ENCODE data around the gene MMD.

MMD gene

GRCh38 chr17:55350825-55351205, 70.8 kb downstream of the MMD start:
- no peak for DNase-seq (ENCODE audit: low spot score)

- DNase-seq (ENCODE audit: low spot score): peak; percentile 6
Observed at GRCh38 chr17:55348749-55349354, 72.8 kb downstream of the MMD start.

GRCh38 chr17:55347341-55347740, 74.3 kb downstream of the MMD start:
- DNase-seq (ENCODE audit: low spot score): no peak

- DNase-seq (ENCODE audit: low spot score): no peak
Observed at GRCh38 chr17:55346658-55347057, 75.0 kb downstream of the MMD start.

- no peak for DNase-seq (ENCODE audit: low spot score)
Observed at GRCh38 chr17:55345132-55345531, 76.5 kb downstream of the MMD start.

- DNase-seq (ENCODE audit: low spot score): no peak
Observed at GRCh38 chr17:55344514-55344997, 77.1 kb downstream of the MMD start.

- no peak for DNase-seq (ENCODE audit: low spot score)
Observed at GRCh38 chr17:55343900-55344513, 77.6 kb downstream of the MMD start.

- DNase-seq (ENCODE audit: low spot score): no peak
Observed at GRCh38 chr17:55342800-55343585, 78.6 kb downstream of the MMD start.

Measured in HuH-7.5 (cell line).